Measurements from ENCODE around the gene SNRPD3. TPM values are rescaled to one million over a fixed set of nuclear protein-coding genes. Genes with fewer than 3 reads are reported as not detected.

The SNRPD3 gene
- total RNA-seq, 1 experiment from 2014 or later, result 144 TPM

DNA sequence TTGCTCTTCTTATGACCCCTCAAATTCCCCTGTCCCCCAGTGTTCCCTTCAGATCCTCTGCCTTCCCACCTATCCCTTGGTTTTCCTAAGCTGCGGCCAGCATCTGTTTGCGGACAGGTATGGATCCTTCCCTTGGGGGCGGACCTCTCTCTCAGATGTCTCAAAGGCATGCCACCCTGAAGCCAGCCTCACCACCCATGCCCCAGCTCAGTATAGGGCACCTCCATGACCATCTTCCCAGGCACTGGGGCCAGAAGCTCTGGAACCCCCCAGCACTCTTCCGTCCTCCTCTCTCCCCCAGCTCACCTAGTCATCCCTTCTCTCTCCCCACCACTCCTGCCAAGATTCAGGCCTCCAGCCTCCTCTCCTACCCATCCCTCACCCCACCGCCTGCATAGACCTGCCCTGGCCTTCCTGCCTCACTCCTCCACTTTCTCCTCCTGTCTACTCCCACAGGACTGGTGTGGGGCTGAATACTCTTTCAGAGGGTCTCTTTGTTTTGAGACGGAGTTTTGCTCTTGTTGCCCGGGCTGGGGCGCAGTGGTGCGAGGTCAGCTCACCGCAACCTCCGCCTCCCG is 34.9 kb downstream of the SNRPD3 start:
- H3K36me3 ChIP-seq (ENCODE audit: control insufficient read depth in 1 of 2, insufficient read depth in 2 of 2, low read length in 2 of 2), result no peaks in the 10 kb centered on the region
- ChIA-PET CTCF (no interaction called here), RAD21 (ENCODE audit: low non-redundant PET in 1 of 2, low total read pairs in 2 of 2, uncharacterized antibody in 2 of 2, unreplicated experiment in 2 of 2) (no interaction called here), POLR2A (no interaction called here)
- H3K27ac ChIP-seq (ENCODE audit: low read depth, low read length), result no peak overlapping the region
- ATAC-seq, result no peak
- H3K9me3 ChIP-seq (ENCODE audit: control insufficient read depth in 1 of 2, insufficient read depth in 1 of 2, low read depth in 1 of 2, low read length in 2 of 2), result no peaks in the 10 kb centered on the region
- no peaks in the 10 kb centered on the region for H3K9me2 ChIP-seq (ENCODE audit: insufficient read depth)
- intact Hi-C loops (cut with micrococcal nuclease), result no loop called here
- no peaks in the 10 kb centered on the region for H4K20me1 ChIP-seq (ENCODE audit: insufficient read depth)
- H3K9ac ChIP-seq (ENCODE audit: low read length), result no peak overlapping the region
- no peaks in the 10 kb centered on the region for H3K79me2 ChIP-seq (ENCODE audit: insufficient read depth, low read length)
- no peak for DNase-seq (ENCODE audit: low read depth, low spot score)
- no peak overlapping the region for H3K4me2 ChIP-seq (ENCODE audit: low read length)
- peaks cover 8 to 20% of the 10 kb centered on the region in 2 experiments for H3K4me1 ChIP-seq (ENCODE audit: control insufficient read depth in 1 of 2, insufficient read depth in 2 of 2, low read length in 2 of 2)
- H3K4me3 ChIP-seq (replicated peaks in 1 of 2; ENCODE audit: low read depth in 1 of 2, low read length in 2 of 2), result no peak overlapping the region
- H2AFZ ChIP-seq (ENCODE audit: low read depth, low read length, poor library complexity, severe bottlenecking), result no peak overlapping the region
- H3K27me3 ChIP-seq (ENCODE audit: insufficient read depth, low read length), result no peaks in the 10 kb centered on the region
- TF ChIP-seq ELF1 (IDR thresholded peaks at IDR 0.05; ENCODE audit: borderline replicate concordance, low read depth), result no peak
- no peak for TF ChIP-seq POLR2AphosphoS5 (IDR thresholded peaks at IDR 0.05; ENCODE audit: low read depth, low read length)
- TF ChIP-seq EZH2 (IDR thresholded peaks at IDR 0.05), result no peak
- BruUV-seq (replicated peaks), result no TSS peak

- intact Hi-C loops (cut with micrococcal nuclease), result no loop called here
- H3K4me3 ChIP-seq (replicated peaks in 1 of 2; ENCODE audit: low read depth in 1 of 2, low read length in 2 of 2), result no peak overlapping the region
- H3K9me2 ChIP-seq (ENCODE audit: insufficient read depth), result no peaks in the 10 kb centered on the region
- no peak overlapping the region for H3K9ac ChIP-seq (ENCODE audit: low read length)
- H3K79me2 ChIP-seq (ENCODE audit: insufficient read depth, low read length), result no peaks in the 10 kb centered on the region
- POLR2A ChIA-PET, result no interaction called here
- CTCF ChIA-PET, result no interaction called here
- H3K36me3 ChIP-seq (ENCODE audit: control insufficient read depth in 1 of 2, insufficient read depth in 2 of 2, low read length in 2 of 2), result no peaks in the 10 kb centered on the region
- no TSS peak for BruUV-seq (replicated peaks)
- RAD21 ChIA-PET (ENCODE audit: low non-redundant PET in 1 of 2, low total read pairs in 2 of 2, uncharacterized antibody in 2 of 2, unreplicated experiment in 2 of 2), result no interaction called here
- ATAC-seq (no peak), DNase-seq (ENCODE audit: low read depth, low spot score) (no peak)
- H3K27ac ChIP-seq (ENCODE audit: low read depth, low read length), result no peak overlapping the region
- no peak overlapping the region for H2AFZ ChIP-seq (ENCODE audit: low read depth, low read length, poor library complexity, severe bottlenecking)
- no peaks in the 10 kb centered on the region for H3K9me3 ChIP-seq (ENCODE audit: control insufficient read depth in 1 of 2, insufficient read depth in 1 of 2, low read depth in 1 of 2, low read length in 2 of 2)
- peak overlapping the region; percentile 96; the same call in 1 of the 2 replicates for H3K4me2 ChIP-seq (ENCODE audit: low read length)
- H4K20me1 ChIP-seq (ENCODE audit: insufficient read depth), result no peaks in the 10 kb centered on the region
- TF ChIP-seq POLR2A (IDR thresholded peaks at IDR 0.05; ENCODE audit: borderline replicate concordance, extremely low read depth, insufficient read depth, insufficient read length) (no peak), POLR2AphosphoS5 (IDR thresholded peaks at IDR 0.05; ENCODE audit: low read depth, low read length) (no peak), ATF3 (IDR thresholded peaks at IDR 0.05) (no peak), EGR1 (IDR thresholded peaks at IDR 0.05; ENCODE audit: low read depth) (no peak), EZH2phosphoT487 (IDR thresholded peaks at IDR 0.05; ENCODE audit: borderline replicate concordance) (no peak), FOSL1 (IDR thresholded peaks at IDR 0.05; ENCODE audit: low read depth) (no peak), TCF7L2 (IDR thresholded peaks at IDR 0.05; ENCODE audit: borderline replicate concordance, extremely low read depth, insufficient read depth, insufficient read length) (no peak), MAX (IDR thresholded peaks at IDR 0.05) (no peak), SP1 (IDR thresholded peaks at IDR 0.05; ENCODE audit: low read depth) (no peak)
- TF ChIP-seq, protein P1, sequence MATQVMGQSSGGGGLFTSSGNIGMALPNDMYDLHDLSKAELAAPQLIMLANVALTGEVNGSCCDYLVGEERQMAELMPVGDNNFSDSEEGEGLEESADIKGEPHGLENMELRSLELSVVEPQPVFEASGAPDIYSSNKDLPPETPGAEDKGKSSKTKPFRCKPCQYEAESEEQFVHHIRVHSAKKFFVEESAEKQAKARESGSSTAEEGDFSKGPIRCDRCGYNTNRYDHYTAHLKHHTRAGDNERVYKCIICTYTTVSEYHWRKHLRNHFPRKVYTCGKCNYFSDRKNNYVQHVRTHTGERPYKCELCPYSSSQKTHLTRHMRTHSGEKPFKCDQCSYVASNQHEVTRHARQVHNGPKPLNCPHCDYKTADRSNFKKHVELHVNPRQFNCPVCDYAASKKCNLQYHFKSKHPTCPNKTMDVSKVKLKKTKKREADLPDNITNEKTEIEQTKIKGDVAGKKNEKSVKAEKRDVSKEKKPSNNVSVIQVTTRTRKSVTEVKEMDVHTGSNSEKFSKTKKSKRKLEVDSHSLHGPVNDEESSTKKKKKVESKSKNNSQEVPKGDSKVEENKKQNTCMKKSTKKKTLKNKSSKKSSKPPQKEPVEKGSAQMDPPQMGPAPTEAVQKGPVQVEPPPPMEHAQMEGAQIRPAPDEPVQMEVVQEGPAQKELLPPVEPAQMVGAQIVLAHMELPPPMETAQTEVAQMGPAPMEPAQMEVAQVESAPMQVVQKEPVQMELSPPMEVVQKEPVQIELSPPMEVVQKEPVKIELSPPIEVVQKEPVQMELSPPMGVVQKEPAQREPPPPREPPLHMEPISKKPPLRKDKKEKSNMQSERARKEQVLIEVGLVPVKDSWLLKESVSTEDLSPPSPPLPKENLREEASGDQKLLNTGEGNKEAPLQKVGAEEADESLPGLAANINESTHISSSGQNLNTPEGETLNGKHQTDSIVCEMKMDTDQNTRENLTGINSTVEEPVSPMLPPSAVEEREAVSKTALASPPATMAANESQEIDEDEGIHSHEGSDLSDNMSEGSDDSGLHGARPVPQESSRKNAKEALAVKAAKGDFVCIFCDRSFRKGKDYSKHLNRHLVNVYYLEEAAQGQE (IDR thresholded peaks at IDR 0.05; ENCODE audit: low read depth), result no peak
- peaks cover 8 to 20% of the 10 kb centered on the region in 2 experiments for H3K4me1 ChIP-seq (ENCODE audit: control insufficient read depth in 1 of 2, insufficient read depth in 2 of 2, low read length in 2 of 2)
- no peaks in the 10 kb centered on the region for H3K27me3 ChIP-seq (ENCODE audit: insufficient read depth, low read length)
These were observed 35.6 kb downstream of the SNRPD3 start for GRCh38 chr22:24591286-24591830.
